Measurements from ENCODE around the gene GBP1.

DNA sequence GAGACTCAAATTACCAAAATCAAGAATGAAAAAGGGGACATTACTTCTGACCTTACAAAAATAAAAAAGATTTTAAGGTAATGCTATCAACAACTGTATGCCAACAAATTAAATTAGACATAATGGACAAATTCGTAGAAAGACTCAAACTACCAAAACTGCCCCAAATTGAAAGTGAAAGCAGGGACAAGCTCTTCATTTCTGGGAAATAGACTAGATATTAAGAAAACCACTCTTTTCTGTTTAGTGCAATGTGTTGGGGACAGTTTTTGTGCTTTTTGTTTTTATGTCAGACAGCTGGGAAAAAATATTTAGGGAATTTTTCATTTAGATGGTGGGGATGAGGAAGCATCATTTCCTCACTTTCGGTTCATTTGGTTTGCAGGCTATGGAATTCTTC, 4.9 kb upstream of the GBP1 start:
- no peak for TF ChIP-seq CTCF (IDR thresholded peaks at IDR 0.05; ENCODE audit: poor library complexity)
- TF ChIP-seq EZH2phosphoT487 (IDR thresholded peaks at IDR 0.05; ENCODE audit: low read depth, severe bottlenecking, unreplicated experiment) = no peak
